PC-3 (cell line): ENCODE data around the gene KDM5A. TPM values are rescaled to one million over a fixed set of nuclear protein-coding genes. Genes with fewer than 3 reads are reported as not detected.

ENCODE experiments used
- ATAC-seq: fragments of 200-7000 bp; cut with Tn5 transposase; 2 replicates; pipeline ENCODE4 v1.9.1; 2020; ENCODE audit warnings: mild to moderate bottlenecking, moderate library complexity
- BruUV-seq: library from RNA; stranded (reverse); fragments of 400-500 nt; replicated peaks from 2 replicates; lab custom pipeline; 2021; lab: Mats Ljungman, UMichigan
- CTCF ChIA-PET: fragments of 300-600 bp; sonication (Branson Sonifier 250); formaldehyde crosslinking; loops from one replicate; lab custom pipeline; 2022; ENCODE audit warnings: antibody characterized with exemption; lab: Charles Lee
- POLR2A ChIA-PET: fragments of 300-600 bp; sonication (Branson Sonifier 250); formaldehyde crosslinking; loops from one replicate; lab custom pipeline; 2022; ENCODE audit warnings: antibody characterized with exemption; ENCODE audit not compliant: unreplicated experiment; lab: Charles Lee
- DNase-seq: peaks from one replicate; pipeline ENCODE4 v3.0.0-alpha.2; 2015
- H2AFZ ChIP-seq: fragments of 300-600 bp; sonication (generic); 2 replicates; pipeline ENCODE4 v1.6.0; 2016; ENCODE audit warnings: antibody characterized with exemption, low read length
- H3F3A ChIP-seq: fragments of 300-600 bp; sonication (generic); one replicate; pipeline ENCODE4 v1.6.0; 2017; ENCODE audit warnings: antibody characterized with exemption, low read length, control low read depth, mild to moderate bottlenecking; ENCODE audit not compliant: unreplicated experiment
- H3K27ac ChIP-seq: fragments of 300-600 bp; sonication (generic); 2 replicates; pipeline ENCODE4 v1.5.1; 2016; ENCODE audit warnings: mild to moderate bottlenecking, low read length
- H3K27me3 ChIP-seq: fragments of 300-600 bp; sonication (generic); 2 replicates; pipeline ENCODE4 v1.6.1; 2016; ENCODE audit warnings: low read length, mixed read lengths
- H3K36me3 ChIP-seq: fragments of 300-600 bp; sonication (generic); 2 replicates; pipeline ENCODE4 v1.6.1; 2016; ENCODE audit warnings: low read depth, mixed run types, low read length, mixed read lengths
- H3K4me1 ChIP-seq: fragments of 300-600 bp; sonication (generic); 2 replicates; pipeline ENCODE4 v1.5.1; 2016; ENCODE audit warnings: low read length; ENCODE audit not compliant: insufficient read depth
- H3K4me2 ChIP-seq: fragments of 300-600 bp; sonication (generic); 2 replicates; pipeline ENCODE4 v1.6.0; 2016; ENCODE audit warnings: low read length
- H3K4me3 ChIP-seq: fragments of 300-600 bp; sonication (generic); 2 replicates; pipeline ENCODE4 v1.5.1; 2016; ENCODE audit warnings: mild to moderate bottlenecking, low read length, mixed read lengths
- H3K79me2 ChIP-seq: fragments of 300-600 bp; sonication (generic); 2 replicates; pipeline ENCODE4 v1.6.1; 2017; ENCODE audit warnings: low read length, mixed read lengths
- H3K9ac ChIP-seq: fragments of 300-600 bp; sonication (generic); 2 replicates; pipeline ENCODE4 v1.6.0; 2016; ENCODE audit warnings: mild to moderate bottlenecking, low read length
- H3K9me2 ChIP-seq: fragments of 300-600 bp; sonication (generic); replicated peaks from 2 replicates; pipeline ENCODE4 v1.6.1; 2016; ENCODE audit warnings: mixed run types, low read length, mixed read lengths
- H3K9me3 ChIP-seq: fragments of 300-600 bp; sonication (generic); 2 replicates; pipeline ENCODE4 v1.6.1; 2016; ENCODE audit warnings: low read length, mixed read lengths
- H4K20me1 ChIP-seq: fragments of 300-600 bp; sonication (generic); 2 replicates; pipeline ENCODE4 v1.6.1; 2016; ENCODE audit warnings: low read length, mixed read lengths
- CTCF ChIP-seq: fragments of 300-600 bp; sonication (generic); conservative IDR thresholded peaks from 2 replicates; pipeline ENCODE4 v1.5.1; 2017; ENCODE audit warnings: antibody characterized with exemption, low read depth, mild to moderate bottlenecking, low read length
- EZH2 ChIP-seq: fragments of 300-600 bp; sonication (generic); IDR thresholded peaks from one replicate; pipeline ENCODE4 v1.6.1; 2017; ENCODE audit warnings: antibody characterized with exemption, mild to moderate bottlenecking, low read length; ENCODE audit not compliant: unreplicated experiment
- EZH2phosphoT487 ChIP-seq: fragments of 300-600 bp; sonication (generic); IDR thresholded peaks from 2 replicates; pipeline ENCODE4 v1.6.1; 2018; ENCODE audit warnings: mild to moderate bottlenecking, antibody characterized with exemption, low read length, borderline replicate concordance
- intact Hi-C: fragments of 100-400 bp; cut with micrococcal nuclease; formaldehyde crosslinking; loops from 2 replicates; pipeline ENCODE4 v1.9.0; 2023
- total RNA-seq: library from RNA; depleted of rRNA; stranded (reverse); fragments of >200 nt; gene quantifications from 2 replicates; pipeline ENCODE4 v1.2.3, GENCODE V29; 2014

Gene KDM5A
- total RNA-seq, 1 experiment from 2014 or later = 27.8 TPM

GRCh38 chr12:331287-331686 lies 57.8 kb downstream of the KDM5A start:
- no peak overlapping the region for H3K9ac ChIP-seq
- H3K4me1 ChIP-seq = no peaks in the 10 kb centered on the region
- no peaks in the 10 kb centered on the region for H3K9me2 ChIP-seq
- TF ChIP-seq CTCF = no peak
- ChIA-PET CTCF (no interaction called here), POLR2A (no interaction called here)
- no peak overlapping the region for H3K4me2 ChIP-seq
- intact Hi-C loops = no loop called here
- no peaks in the 10 kb centered on the region for H3K9me3 ChIP-seq
- ATAC-seq = no peak
- no peak overlapping the region for H2AFZ ChIP-seq
- no peaks in the 10 kb centered on the region for H3F3A ChIP-seq
- no peak for DNase-seq
- H3K27ac ChIP-seq = no peak overlapping the region
- H3K27me3 ChIP-seq = no peaks in the 10 kb centered on the region
- H4K20me1 ChIP-seq = no peaks in the 10 kb centered on the region
- no TSS peak for BruUV-seq
- no peak overlapping the region for H3K4me3 ChIP-seq
- H3K79me2 ChIP-seq = no peaks in the 10 kb centered on the region
- H3K36me3 ChIP-seq = peaks cover 22% of the 10 kb centered on the region; the same call in 1 of the 2 replicates

GRCh38 chr12:325906-326305 lies 63.2 kb downstream of the KDM5A start:
- no peaks in the 10 kb centered on the region for H4K20me1 ChIP-seq
- H3K27me3 ChIP-seq = no peaks in the 10 kb centered on the region
- H3K27ac ChIP-seq = no peak overlapping the region
- no peak overlapping the region for H3K4me3 ChIP-seq
- DNase-seq (no peak), ATAC-seq (no peak)
- no TSS peak for BruUV-seq
- H3K4me2 ChIP-seq = no peak overlapping the region
- H3F3A ChIP-seq = no peaks in the 10 kb centered on the region
- no peak for TF ChIP-seq EZH2phosphoT487
- no peak for TF ChIP-seq EZH2
- TF ChIP-seq CTCF = no peak
- POLR2A ChIA-PET = no interaction called here
- no peaks in the 10 kb centered on the region for H3K79me2 ChIP-seq
- H3K4me1 ChIP-seq = no peaks in the 10 kb centered on the region
- H2AFZ ChIP-seq = no peak overlapping the region
- H3K36me3 ChIP-seq = peaks cover 17% of the 10 kb centered on the region; the same call in 1 of the 2 replicates
- no peak overlapping the region for H3K9ac ChIP-seq
- H3K9me2 ChIP-seq = no peaks in the 10 kb centered on the region
- CTCF ChIA-PET = no interaction called here
- no peaks in the 10 kb centered on the region for H3K9me3 ChIP-seq
- intact Hi-C loops = no loop called here

GRCh38 chr12:323507-323906 lies 65.6 kb downstream of the KDM5A start:
- intact Hi-C loops = no loop called here
- no peaks in the 10 kb centered on the region for H3K27me3 ChIP-seq
- no peaks in the 10 kb centered on the region for H3K9me2 ChIP-seq
- no peaks in the 10 kb centered on the region for H3K9me3 ChIP-seq
- TF ChIP-seq CTCF (no peak), EZH2 (no peak), EZH2phosphoT487 (no peak)
- H3K4me1 ChIP-seq = no peaks in the 10 kb centered on the region
- no peaks in the 10 kb centered on the region for H3K79me2 ChIP-seq
- no peak for DNase-seq
- H4K20me1 ChIP-seq = no peaks in the 10 kb centered on the region
- H3F3A ChIP-seq = no peaks in the 10 kb centered on the region
- CTCF ChIA-PET = no interaction called here
- no peak overlapping the region for H2AFZ ChIP-seq
- H3K4me3 ChIP-seq = no peak overlapping the region
- no TSS peak for BruUV-seq
- H3K4me2 ChIP-seq = no peak overlapping the region
- no peak for ATAC-seq
- H3K9ac ChIP-seq = no peak overlapping the region
- H3K27ac ChIP-seq = no peak overlapping the region
- POLR2A ChIA-PET = no interaction called here
- peaks cover 24% of the 10 kb centered on the region for H3K36me3 ChIP-seq
